ENCODE measurements around the gene THADA. TPM values are rescaled to one million over a fixed set of nuclear protein-coding genes. Genes with fewer than 3 reads are reported as not detected.

The THADA gene
- total RNA-seq, 1 experiment from 2014 or later: 23.7 TPM

DNA sequence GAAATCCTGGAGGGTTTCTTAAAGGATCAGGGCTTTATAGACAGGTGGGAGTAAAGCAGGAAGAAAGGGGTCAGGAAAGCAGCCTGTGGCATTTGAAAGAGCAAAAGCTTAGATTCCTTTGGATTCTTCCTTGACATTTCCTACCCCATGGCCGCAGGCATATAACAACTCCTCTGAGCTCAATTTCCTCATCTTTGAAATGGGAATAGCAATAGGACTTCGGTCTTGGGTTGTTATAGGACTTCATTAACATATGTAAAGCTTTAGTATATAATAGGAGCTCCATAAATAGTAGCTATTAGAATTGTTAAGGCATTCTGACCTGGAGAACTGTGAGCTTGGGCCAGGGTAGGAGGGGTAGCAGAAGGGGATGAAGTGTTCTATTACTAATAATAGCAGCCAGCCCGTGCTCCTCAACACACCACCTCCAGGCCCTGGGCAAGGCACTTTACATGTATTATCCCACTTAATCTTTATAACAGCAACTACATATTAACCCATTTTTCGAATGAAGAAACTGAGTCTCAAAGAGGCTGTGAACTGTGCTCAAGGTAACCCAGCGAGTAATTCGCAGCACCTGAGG is 380.1 kb downstream of the THADA start:
- Histone ChIP-seq H3K4me3 (ENCODE audit: insufficient read depth, low read depth, low read length) (no peak overlapping the region), H3K36me3 (replicated peaks; ENCODE audit: control insufficient read depth, insufficient read depth, low read length) (no peaks in the 10 kb centered on the region), H3K27me3 (ENCODE audit: control insufficient read depth, insufficient read depth, low read length) (no peaks in the 10 kb centered on the region)
- no peak for DNase-seq

DNA sequence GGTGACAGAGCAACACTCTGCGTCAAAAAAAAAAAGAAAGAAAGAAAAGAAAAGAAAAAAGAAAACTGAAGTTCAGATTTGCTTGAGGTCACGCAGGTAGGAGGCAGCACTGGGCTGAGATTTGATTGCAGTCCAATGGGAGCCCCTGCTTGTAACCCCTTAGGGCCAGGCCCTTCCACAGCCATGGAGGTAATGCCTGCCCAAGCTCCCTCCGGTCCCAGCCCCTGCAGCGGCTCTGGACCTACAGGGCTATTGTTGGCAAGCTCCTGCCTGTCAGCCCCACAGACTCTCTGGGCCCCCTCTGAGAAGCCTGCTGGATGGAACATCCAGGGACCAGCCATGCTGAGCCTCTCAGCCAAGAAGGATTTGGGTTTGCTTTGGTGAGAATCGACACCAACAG is 381.6 kb downstream of the THADA start:
- no peaks in the 10 kb centered on the region for H3K27me3 ChIP-seq (ENCODE audit: control insufficient read depth, insufficient read depth, low read length)
- H3K36me3 ChIP-seq (replicated peaks; ENCODE audit: control insufficient read depth, insufficient read depth, low read length): no peaks in the 10 kb centered on the region
- DNase-seq: peak; percentile 70
- no peak overlapping the region for H3K4me3 ChIP-seq (ENCODE audit: insufficient read depth, low read depth, low read length)

DNA sequence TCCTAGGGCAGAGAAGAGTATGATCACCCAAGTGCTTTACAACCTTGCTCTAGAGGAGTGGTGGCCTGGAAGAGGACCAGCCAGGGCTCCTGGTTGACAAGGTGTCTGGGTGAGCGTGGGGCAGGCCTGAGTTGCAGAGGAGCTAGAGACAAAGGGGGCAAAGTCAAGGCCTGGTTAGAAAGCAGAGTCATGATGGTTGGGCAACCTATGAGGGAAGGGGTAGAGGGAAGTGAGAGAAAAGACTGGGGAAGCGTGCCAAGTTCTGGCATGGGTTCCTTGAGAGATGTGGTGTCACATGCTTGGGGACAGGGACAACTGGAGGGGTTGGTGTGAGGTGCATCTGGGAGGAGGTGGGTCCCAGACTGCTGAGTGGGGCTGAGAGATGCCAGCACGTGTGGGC is 382.9 kb downstream of the THADA start:
- H3K4me3 ChIP-seq (ENCODE audit: insufficient read depth, low read depth, low read length): no peak overlapping the region
- H3K27me3 ChIP-seq (ENCODE audit: control insufficient read depth, insufficient read depth, low read length): no peaks in the 10 kb centered on the region
- DNase-seq: no peak
- no peaks in the 10 kb centered on the region for H3K36me3 ChIP-seq (replicated peaks; ENCODE audit: control insufficient read depth, insufficient read depth, low read length)

DNA sequence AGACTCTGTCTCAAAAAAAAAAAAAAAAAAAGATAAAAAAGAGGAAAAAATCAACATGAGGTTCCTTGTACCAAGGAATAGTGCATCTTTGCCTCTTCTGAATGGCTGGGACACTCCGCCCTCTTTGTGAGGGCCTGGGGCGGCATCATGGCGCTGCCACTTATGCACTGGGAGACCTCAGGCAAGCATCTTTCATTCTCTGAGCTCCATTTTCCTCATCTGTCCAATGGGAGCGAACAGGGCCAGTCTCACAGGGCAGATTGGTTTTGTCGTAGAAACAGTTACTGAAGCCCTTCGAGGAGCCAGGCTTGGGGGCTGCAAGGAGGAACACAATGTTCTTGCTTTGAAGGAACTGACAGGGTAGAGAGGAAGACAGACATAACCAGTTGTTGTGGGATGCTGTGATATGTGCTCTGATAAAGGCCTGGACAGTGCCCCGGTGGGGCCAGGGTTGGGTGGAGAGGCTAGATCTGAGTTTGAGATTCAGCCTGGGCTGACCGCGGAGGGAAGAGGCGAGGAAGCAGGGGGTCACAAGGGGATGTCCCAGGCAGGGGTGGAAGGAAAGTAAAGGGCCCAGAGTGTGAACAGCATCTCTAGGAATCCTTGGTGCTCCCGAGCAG is 383.5 kb downstream of the THADA start:
- Histone ChIP-seq H3K36me3 (replicated peaks; ENCODE audit: control insufficient read depth, insufficient read depth, low read length) (no peaks in the 10 kb centered on the region), H3K27me3 (ENCODE audit: control insufficient read depth, insufficient read depth, low read length) (no peaks in the 10 kb centered on the region), H3K4me3 (ENCODE audit: insufficient read depth, low read depth, low read length) (no peak overlapping the region)
- DNase-seq: no peak

DNA sequence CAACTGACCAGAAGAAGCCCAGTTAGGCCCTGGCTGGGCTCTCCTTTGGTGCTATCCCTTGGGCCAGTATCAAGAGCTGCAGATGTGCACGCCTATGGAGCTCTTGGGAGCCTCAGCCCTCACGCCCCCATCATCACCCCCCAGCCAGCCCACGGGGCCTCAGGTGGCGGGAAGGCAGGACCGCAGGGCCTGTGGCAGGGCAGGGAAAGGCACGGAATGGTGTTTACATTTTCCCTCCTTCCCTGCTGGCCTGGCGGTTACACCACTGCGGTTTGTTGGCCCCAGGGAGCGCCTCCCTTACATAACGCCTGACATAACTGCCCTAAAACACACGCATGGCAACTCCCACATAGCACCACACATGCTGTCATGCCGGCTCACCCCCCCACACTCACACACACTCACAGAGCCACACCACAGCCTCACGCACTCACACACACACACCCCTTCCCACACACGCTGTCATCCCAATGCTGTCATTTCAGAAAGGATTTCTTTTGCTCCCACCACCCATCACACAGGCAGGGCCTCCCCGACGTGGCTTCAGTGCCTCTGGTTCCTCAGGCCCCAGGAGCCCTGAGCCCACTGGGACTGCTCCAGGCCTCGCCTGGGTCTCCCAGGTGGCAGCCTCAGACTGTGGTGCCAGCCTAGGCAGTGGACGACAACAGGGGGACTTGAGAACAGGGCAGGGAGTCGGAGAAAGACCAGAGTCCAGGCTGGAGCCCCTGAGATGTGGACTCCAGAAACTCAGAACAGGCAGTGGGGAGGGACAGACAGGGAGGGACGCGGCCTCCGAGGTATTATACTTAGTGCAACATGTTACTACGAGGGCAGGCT is 385.2 kb downstream of the THADA start:
- Histone ChIP-seq H3K4me3 (ENCODE audit: insufficient read depth, low read depth, low read length) (no peak overlapping the region), H3K36me3 (replicated peaks; ENCODE audit: control insufficient read depth, insufficient read depth, low read length) (no peaks in the 10 kb centered on the region), H3K27me3 (ENCODE audit: control insufficient read depth, insufficient read depth, low read length) (no peaks in the 10 kb centered on the region)
- DNase-seq: no peak

- H3K27me3 ChIP-seq (ENCODE audit: control insufficient read depth, insufficient read depth, low read length): no peaks in the 10 kb centered on the region
Measured at GRCh38 chr2:43210125-43210466, 385.7 kb downstream of the THADA start.

GRCh38 chr2:43209204-43209717 is 386.6 kb downstream of the THADA start:
- Histone ChIP-seq H3K36me3 (replicated peaks; ENCODE audit: control insufficient read depth, insufficient read depth, low read length) (no peaks in the 10 kb centered on the region), H3K4me3 (ENCODE audit: insufficient read depth, low read depth, low read length) (no peak overlapping the region), H3K27me3 (ENCODE audit: control insufficient read depth, insufficient read depth, low read length) (no peaks in the 10 kb centered on the region)
- no peak for DNase-seq

More at GRCh38 chr2:43210125-43210466, 385.7 kb downstream of the THADA start:
- Histone ChIP-seq H3K36me3 (replicated peaks; ENCODE audit: control insufficient read depth, insufficient read depth, low read length) (no peaks in the 10 kb centered on the region), H3K4me3 (ENCODE audit: insufficient read depth, low read depth, low read length) (no peak overlapping the region)
- DNase-seq: no peak

- peak; percentile 89 for DNase-seq
- Histone ChIP-seq H3K36me3 (replicated peaks; ENCODE audit: control insufficient read depth, insufficient read depth, low read length) (no peaks in the 10 kb centered on the region), H3K27me3 (ENCODE audit: control insufficient read depth, insufficient read depth, low read length) (no peaks in the 10 kb centered on the region), H3K4me3 (ENCODE audit: insufficient read depth, low read depth, low read length) (no peak overlapping the region)
Measured at GRCh38 chr2:43207553-43208300, 388.1 kb downstream of the THADA start.

GRCh38 chr2:43206602-43207001 is 389.2 kb downstream of the THADA start:
- no peak for DNase-seq
- Histone ChIP-seq H3K36me3 (replicated peaks; ENCODE audit: control insufficient read depth, insufficient read depth, low read length) (no peaks in the 10 kb centered on the region), H3K27me3 (ENCODE audit: control insufficient read depth, insufficient read depth, low read length) (no peaks in the 10 kb centered on the region), H3K4me3 (ENCODE audit: insufficient read depth, low read depth, low read length) (no peak overlapping the region)

GRCh38 chr2:43203373-43203772 is 392.5 kb downstream of the THADA start:
- Histone ChIP-seq H3K4me3 (ENCODE audit: insufficient read depth, low read depth, low read length) (no peak overlapping the region), H3K36me3 (replicated peaks; ENCODE audit: control insufficient read depth, insufficient read depth, low read length) (no peaks in the 10 kb centered on the region), H3K27me3 (ENCODE audit: control insufficient read depth, insufficient read depth, low read length) (no peaks in the 10 kb centered on the region)
- DNase-seq: no peak

DNA sequence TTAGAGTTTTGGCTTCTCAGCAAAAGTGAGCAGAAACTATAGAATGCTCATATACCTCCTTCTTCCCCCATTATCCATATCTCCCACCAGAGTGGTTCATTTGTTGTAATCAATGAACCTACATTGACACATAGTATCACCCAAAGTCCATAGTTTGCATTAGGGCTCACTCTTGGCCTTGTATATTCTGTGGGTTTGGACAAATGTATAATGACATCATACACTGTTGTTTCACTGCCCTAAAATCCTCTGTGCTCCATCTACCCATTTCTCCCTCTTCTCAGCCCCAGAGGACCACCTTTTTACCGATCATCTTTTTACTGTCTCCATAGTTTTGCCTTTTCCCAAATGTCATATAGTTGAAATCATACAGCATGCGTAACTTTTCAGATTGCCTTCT is 393.5 kb downstream of the THADA start:
- no peaks in the 10 kb centered on the region for H3K27me3 ChIP-seq (ENCODE audit: control insufficient read depth, insufficient read depth, low read length)
- no peaks in the 10 kb centered on the region for H3K36me3 ChIP-seq (replicated peaks; ENCODE audit: control insufficient read depth, insufficient read depth, low read length)
- H3K4me3 ChIP-seq (ENCODE audit: insufficient read depth, low read depth, low read length): no peak overlapping the region
- no peak for DNase-seq

- H3K36me3 ChIP-seq (replicated peaks; ENCODE audit: control insufficient read depth, insufficient read depth, low read length): no peaks in the 10 kb centered on the region
- DNase-seq: no peak
- no peaks in the 10 kb centered on the region for H3K27me3 ChIP-seq (ENCODE audit: control insufficient read depth, insufficient read depth, low read length)
- no peak overlapping the region for H3K4me3 ChIP-seq (ENCODE audit: insufficient read depth, low read depth, low read length)
Measured at GRCh38 chr2:43201497-43201896, 394.3 kb downstream of the THADA start.

DNA sequence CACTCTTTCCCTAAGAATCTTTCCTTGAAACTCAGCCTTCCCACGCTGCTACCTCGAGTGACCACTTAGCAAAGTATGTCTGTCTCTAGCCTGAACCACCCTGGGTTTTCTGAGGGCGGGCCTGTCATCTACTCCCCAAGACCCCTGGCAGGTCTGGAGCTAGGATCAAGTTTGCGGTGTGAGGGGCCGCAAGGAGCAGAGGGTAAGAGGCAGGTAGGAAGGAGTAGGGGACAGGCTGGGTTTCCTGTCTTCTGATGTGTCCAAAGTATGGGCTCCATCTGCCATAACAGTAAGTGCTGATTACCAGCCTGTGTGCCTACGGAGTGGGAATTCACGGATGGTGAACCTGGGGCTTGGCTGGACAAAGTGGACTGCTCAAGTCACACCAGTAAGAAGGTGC is 394.8 kb downstream of the THADA start:
- DNase-seq: no peak
- Histone ChIP-seq H3K4me3 (ENCODE audit: insufficient read depth, low read depth, low read length) (no peak overlapping the region), H3K36me3 (replicated peaks; ENCODE audit: control insufficient read depth, insufficient read depth, low read length) (no peaks in the 10 kb centered on the region), H3K27me3 (ENCODE audit: control insufficient read depth, insufficient read depth, low read length) (no peaks in the 10 kb centered on the region)

Data from H7 (cell line).